Immature natural killer cell (primary cell): ENCODE measurements around the gene COX5A. TPM values are rescaled to one million over a fixed set of nuclear protein-coding genes. Genes with fewer than 3 reads are reported as not detected.
"Not testable (repeated sequence)": the region's sequence is repeated elsewhere in the genome, so short reads cannot be mapped to it uniquely, and the experiment has no call there.

Experiments
- DNase-seq, 3 donors: peaks; one replicate each; pipeline ENCODE4 v3.0.0; 2022; ENCODE audit warnings: mixed read lengths in 1 of 3
- H3K27ac Mint-ChIP-seq, 6 donors: one replicate each; pipeline ENCODE4 v1.8.0; 2020; ENCODE audit warnings: mixed read lengths in 6 of 6, mild to moderate bottlenecking in 5 of 6, inconsistent platforms in 4 of 6, moderate library complexity in 3 of 6
- H3K27me3 Mint-ChIP-seq, 3 donors: one replicate each; pipeline ENCODE4 v1.8.0; 2020 to 2021; ENCODE audit warnings: low read depth in 3 of 3, mild to moderate bottlenecking in 3 of 3, mixed read lengths in 3 of 3, moderate library complexity in 3 of 3, inconsistent platforms in 1 of 3
- H3K36me3 Mint-ChIP-seq, 3 donors: one replicate each; pipeline ENCODE4 v1.8.0; 2020; ENCODE audit warnings: mixed read lengths in 3 of 3, inconsistent platforms in 2 of 3, mild to moderate bottlenecking in 2 of 3
- H3K4me1 Mint-ChIP-seq, 2 donors: one replicate each; pipeline ENCODE4 v1.8.0; 2020; ENCODE audit warnings: inconsistent platforms in 2 of 2, mild to moderate bottlenecking in 2 of 2, mixed read lengths in 2 of 2, moderate library complexity in 1 of 2
- H3K4me3 Mint-ChIP-seq, 5 donors: one replicate each; pipeline ENCODE4 v1.8.0; 2020; ENCODE audit warnings: mild to moderate bottlenecking in 5 of 5, mixed read lengths in 5 of 5, inconsistent platforms in 3 of 5, moderate library complexity in 3 of 5
- H3K9me3 Mint-ChIP-seq, 6 donors: one replicate each; pipeline ENCODE4 v1.8.0; 2020; ENCODE audit warnings: mild to moderate bottlenecking in 6 of 6, mixed read lengths in 6 of 6, inconsistent platforms in 4 of 6, moderate library complexity in 3 of 6
- polyA plus RNA-seq, 3 donors: library from polyadenylated mRNA; unstranded; fragments of 300-500 nt; fragmentation: Illumina TruSeq; gene quantifications; one replicate each; pipeline ENCODE4 v1.2.3, GENCODE V29; 2021

COX5A gene
- polyA plus RNA-seq, 3 donors from 2014 or later, result 373 to 458 (median 447) TPM

DNA sequence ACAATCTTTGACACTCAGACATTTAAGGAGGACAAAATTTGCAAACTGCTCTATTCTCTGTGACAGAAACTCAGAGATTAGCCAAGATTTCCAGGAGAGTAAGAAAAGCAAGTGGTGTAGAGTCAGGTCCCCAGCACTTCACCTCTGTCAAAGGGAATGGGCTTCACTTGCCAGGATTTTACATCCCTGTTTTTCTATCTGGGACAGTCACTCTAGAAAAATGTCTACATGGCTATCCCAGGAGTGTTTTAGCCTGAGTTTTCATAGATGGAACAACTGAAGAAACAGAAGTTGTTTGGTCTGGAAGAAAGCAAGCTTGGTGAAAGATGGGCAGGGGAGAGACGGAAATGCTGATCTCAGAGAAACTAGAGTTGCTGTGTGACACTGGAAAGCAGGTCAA is 34.2 kb downstream of the COX5A start:
- Mint-ChIP-seq H3K4me3 (peak overlapping the region in 3 of 5 donors; percentile 12 to 36 (median 26)), H3K27ac (peak overlapping the region in 3 of 6 donors; percentile 3 to 34 (median 27)), H3K36me3 (peaks cover 8 to 14% (median 9%) of the 10 kb centered on the region in 3 donors), H3K4me1 (peaks cover 31 to 51% of the 10 kb centered on the region in 2 donors), H3K27me3 (peaks cover 0 to 4% (median 0%) of the 10 kb centered on the region in 3 donors), H3K9me3 (no peaks in the 10 kb centered on the region)
- DNase-seq, result no peak

- Mint-ChIP-seq H3K4me1 (peaks cover 26 to 48% of the 10 kb centered on the region in 2 donors), H3K36me3 (peaks cover 8 to 14% (median 9%) of the 10 kb centered on the region in 3 donors), H3K27me3 (peaks cover 0 to 4% (median 0%) of the 10 kb centered on the region in 3 donors), H3K27ac (peak overlapping the region in 5 of 6 donors; percentile 6 to 70 (median 39)), H3K4me3 (no peak overlapping the region), H3K9me3 (no peaks in the 10 kb centered on the region)
- DNase-seq, result no peak
Measured at GRCh38 chr15:74902295-74903075, 35.4 kb downstream of the COX5A start.

GRCh38 chr15:74901612-74902063 is 36.2 kb downstream of the COX5A start:
- Mint-ChIP-seq H3K4me1 (peaks cover 18 to 39% of the 10 kb centered on the region in 2 donors), H3K9me3 (no peaks in the 10 kb centered on the region), H3K27ac (peak overlapping the region in 4 of 6 donors; percentile 13 to 70 (median 52)), H3K36me3 (peaks cover 8 to 14% (median 9%) of the 10 kb centered on the region in 3 donors), H3K4me3 (no peak overlapping the region), H3K27me3 (peaks cover 0 to 4% (median 0%) of the 10 kb centered on the region in 3 donors)
- peak; percentile 53 to 68 (median 63) for DNase-seq

DNA sequence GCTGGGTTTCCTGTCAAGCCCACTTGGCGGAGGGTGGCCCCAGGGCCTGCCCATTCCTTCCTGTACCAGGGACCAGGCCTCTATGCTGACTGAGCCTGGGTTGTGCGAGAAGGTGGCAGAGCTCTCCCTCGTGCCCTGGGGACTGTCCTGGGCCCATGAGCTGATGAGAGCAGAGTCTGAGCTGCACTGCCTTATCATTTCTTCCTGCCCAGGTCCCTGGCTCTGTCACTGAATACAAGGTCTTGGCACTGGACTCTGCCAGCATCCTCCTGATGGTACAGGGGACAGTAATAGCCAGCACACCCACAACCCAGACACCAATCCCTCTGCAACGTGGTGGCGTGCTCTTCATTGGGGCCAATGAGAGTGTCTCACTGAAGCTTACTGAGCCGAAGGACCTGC is 40.6 kb downstream of the COX5A start:
- Mint-ChIP-seq H3K36me3 (peaks cover under 1 to 11% (median 6%) of the 10 kb centered on the region in 3 donors), H3K27me3 (peaks cover 2 to 7% (median 2%) of the 10 kb centered on the region in 3 donors), H3K4me1 (peaks cover 17 to 29% of the 10 kb centered on the region in 2 donors), H3K27ac (no peak overlapping the region), H3K4me3 (no peak overlapping the region), H3K9me3 (no peaks in the 10 kb centered on the region)
- no peak for DNase-seq

DNA sequence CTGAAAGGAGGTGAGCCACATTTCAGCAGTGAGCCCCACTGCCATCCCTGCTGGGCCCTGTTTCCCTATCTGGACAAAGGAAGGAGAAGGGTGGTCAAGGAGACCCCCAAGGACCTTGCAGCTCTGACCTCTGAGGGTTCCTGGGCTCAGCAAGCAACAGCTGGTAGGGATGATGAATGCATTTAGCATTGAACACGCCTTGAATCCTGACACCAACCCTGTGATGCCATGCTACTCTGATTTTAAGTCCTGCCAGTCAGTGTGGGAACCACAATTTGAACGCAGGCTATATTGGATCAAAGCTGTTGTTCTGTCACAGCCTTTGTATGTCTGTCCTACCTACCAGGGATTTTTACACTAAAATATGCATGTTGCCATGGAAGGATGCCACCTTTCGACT is 41.6 kb downstream of the COX5A start:
- Mint-ChIP-seq H3K9me3 (no peaks in the 10 kb centered on the region), H3K4me3 (no peak overlapping the region), H3K27me3 (peaks cover 2 to 7% (median 2%) of the 10 kb centered on the region in 3 donors), H3K4me1 (peaks cover 17 to 20% of the 10 kb centered on the region in 2 donors), H3K27ac (no peak overlapping the region), H3K36me3 (peaks cover 0 to 7% (median 6%) of the 10 kb centered on the region in 3 donors)
- DNase-seq, result no peak

DNA sequence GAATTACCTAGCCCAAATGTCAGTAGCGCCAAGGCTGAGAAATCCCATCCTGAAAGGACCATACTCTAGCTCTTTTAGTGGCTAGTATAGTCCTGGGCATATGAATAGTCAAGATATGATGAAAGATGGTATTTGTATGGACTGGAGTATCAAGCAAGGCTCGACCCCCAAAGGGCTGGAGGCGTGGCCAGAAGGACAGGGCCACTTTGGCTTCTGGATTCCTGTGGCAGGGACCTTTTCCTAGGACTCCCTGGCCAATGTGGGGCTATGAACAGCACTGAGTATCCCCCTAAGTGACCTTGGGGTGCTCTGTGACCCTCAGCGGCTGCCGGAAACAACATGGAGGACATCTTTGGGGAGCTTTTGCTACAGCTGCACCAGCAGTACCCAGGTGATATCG is 42.0 kb downstream of the COX5A start:
- Mint-ChIP-seq H3K27me3 (peaks cover 2 to 7% (median 2%) of the 10 kb centered on the region in 3 donors), H3K9me3 (no peaks in the 10 kb centered on the region), H3K4me1 (peaks cover 18 to 22% of the 10 kb centered on the region in 2 donors), H3K36me3 (peaks cover 0 to 5% (median 5%) of the 10 kb centered on the region in 3 donors), H3K4me3 (no peak overlapping the region), H3K27ac (no peak overlapping the region)
- DNase-seq, result no peak

- not testable (repeated sequence) for H3K27me3 Mint-ChIP-seq, H3K36me3 Mint-ChIP-seq, DNase-seq, H3K27ac Mint-ChIP-seq, H3K4me3 Mint-ChIP-seq, H3K9me3 Mint-ChIP-seq
- H3K4me1 Mint-ChIP-seq, result peaks cover 32 to 36% of the 10 kb centered on the region in 2 donors
Measured at GRCh38 chr15:74894383-74894782, 43.5 kb downstream of the COX5A start.

DNA sequence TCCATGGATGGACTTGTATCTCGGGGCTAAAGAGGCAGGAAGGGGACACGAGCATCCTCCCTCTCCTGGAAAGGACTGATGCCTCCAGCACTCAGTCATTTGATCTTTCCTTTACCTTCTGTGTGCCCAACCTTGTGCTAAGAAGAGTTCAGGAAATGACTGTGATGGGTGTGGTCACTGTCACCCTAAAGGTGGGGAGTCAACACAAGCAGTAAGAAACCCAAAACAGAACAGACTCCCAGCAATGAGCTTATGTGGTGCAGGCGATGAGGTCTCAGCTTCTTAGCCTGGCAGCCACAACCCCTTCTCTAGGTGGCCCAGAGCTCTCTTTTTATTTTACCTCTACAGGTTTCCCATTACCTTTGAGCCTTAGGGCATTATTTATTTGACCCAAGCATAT is 44.2 kb downstream of the COX5A start:
- H3K36me3 Mint-ChIP-seq, result no peaks in the 10 kb centered on the region
- H3K4me3 Mint-ChIP-seq, result peak overlapping the region; percentile 41 to 68 (median 57)
- H3K4me1 Mint-ChIP-seq, result peaks cover 37 to 42% of the 10 kb centered on the region in 2 donors
- DNase-seq, result peak in 2 of 3 donors; percentile 18 to 31
- H3K27ac Mint-ChIP-seq, result peak overlapping the region; percentile 75 to 95 (median 88)
- no peaks in the 10 kb centered on the region for H3K9me3 Mint-ChIP-seq
- peaks cover 2 to 7% (median 2%) of the 10 kb centered on the region in 3 donors for H3K27me3 Mint-ChIP-seq

DNA sequence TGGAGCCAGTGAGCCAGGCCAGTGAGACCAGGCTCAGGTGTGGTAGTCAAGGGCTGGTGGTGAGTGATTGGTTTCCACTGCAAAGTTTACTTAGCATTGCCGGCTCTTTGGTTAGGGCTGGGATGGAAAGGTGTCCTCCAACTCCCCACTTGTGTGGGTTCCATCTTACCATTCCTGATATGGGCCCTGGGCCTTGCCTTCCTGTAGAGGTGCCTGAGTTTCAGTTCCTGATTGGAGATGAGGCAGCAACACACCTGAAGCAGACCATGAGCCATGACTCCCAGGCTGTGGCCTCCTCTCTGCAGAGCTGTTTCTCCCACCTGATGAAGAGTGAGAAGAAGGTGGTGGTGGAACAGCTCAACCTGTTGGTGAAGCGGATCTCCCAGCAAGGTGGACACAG is 44.9 kb downstream of the COX5A start:
- Mint-ChIP-seq H3K4me3 (peak overlapping the region in 2 of 5 donors; percentile 30 to 68), H3K36me3 (no peaks in the 10 kb centered on the region), H3K4me1 (peaks cover 37 to 42% of the 10 kb centered on the region in 2 donors), H3K9me3 (no peaks in the 10 kb centered on the region), H3K27me3 (peaks cover 2 to 7% (median 2%) of the 10 kb centered on the region in 3 donors), H3K27ac (peak overlapping the region in 5 of 6 donors; percentile 75 to 92 (median 87))
- no peak for DNase-seq

GRCh38 chr15:74892313-74892712 is 45.6 kb downstream of the COX5A start:
- peak overlapping the region in 3 of 6 donors; percentile 16 to 92 (median 60) for H3K27ac Mint-ChIP-seq
- no peaks in the 10 kb centered on the region for H3K36me3 Mint-ChIP-seq
- no peaks in the 10 kb centered on the region for H3K9me3 Mint-ChIP-seq
- H3K4me3 Mint-ChIP-seq, result peak overlapping the region in 2 of 5 donors; percentile 29 to 47
- DNase-seq, result no peak
- peaks cover 2 to 7% (median 2%) of the 10 kb centered on the region in 3 donors for H3K27me3 Mint-ChIP-seq
- H3K4me1 Mint-ChIP-seq, result peaks cover 37 to 42% of the 10 kb centered on the region in 2 donors

- peak overlapping the region in 2 of 6 donors; percentile 9 to 49 for H3K27ac Mint-ChIP-seq
- H3K4me1 Mint-ChIP-seq, result peaks cover 37 to 42% of the 10 kb centered on the region in 2 donors
Measured at GRCh38 chr15:74891469-74891868, 46.4 kb downstream of the COX5A start.

DNA sequence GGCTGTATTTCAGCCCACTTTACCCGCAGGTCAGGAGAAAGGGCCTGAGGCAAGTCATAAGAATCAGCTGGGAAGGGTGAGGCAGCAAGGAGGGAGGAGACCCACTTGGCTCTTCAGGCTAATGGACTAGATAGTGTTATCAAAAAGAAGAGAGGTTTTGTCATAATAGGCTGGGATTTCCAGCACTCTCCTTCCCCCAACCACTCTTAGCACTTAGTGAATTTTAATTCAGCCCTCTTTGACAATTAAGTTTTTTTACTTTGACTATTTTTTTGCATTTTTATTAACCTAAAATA is 47.3 kb downstream of the COX5A start:
- peaks cover 37 to 42% of the 10 kb centered on the region in 2 donors for H3K4me1 Mint-ChIP-seq
- peak overlapping the region; percentile 53 to 95 (median 78) for H3K27ac Mint-ChIP-seq
- peaks cover 2 to 7% (median 2%) of the 10 kb centered on the region in 3 donors for H3K27me3 Mint-ChIP-seq
- peak overlapping the region; percentile 92 to 93 (median 93) for H3K4me3 Mint-ChIP-seq
- H3K9me3 Mint-ChIP-seq, result no peaks in the 10 kb centered on the region
- DNase-seq, result no peak
- no peaks in the 10 kb centered on the region for H3K36me3 Mint-ChIP-seq

More at GRCh38 chr15:74891469-74891868, 46.4 kb downstream of the COX5A start:
- H3K36me3 Mint-ChIP-seq, result no peaks in the 10 kb centered on the region
- H3K4me3 Mint-ChIP-seq, result peak overlapping the region in 4 of 5 donors; percentile 24 to 92 (median 38)
- peaks cover 2 to 7% (median 2%) of the 10 kb centered on the region in 3 donors for H3K27me3 Mint-ChIP-seq
- DNase-seq, result no peak
- H3K9me3 Mint-ChIP-seq, result no peaks in the 10 kb centered on the region

- H3K27me3 Mint-ChIP-seq, result peaks cover 2 to 7% (median 2%) of the 10 kb centered on the region in 3 donors
- H3K36me3 Mint-ChIP-seq, result no peaks in the 10 kb centered on the region
- H3K27ac Mint-ChIP-seq, result peak within 1 kb of the TSS; percentile 72 to 95 (median 94)
- H3K4me1 Mint-ChIP-seq, result peaks cover 37 to 42% of the 10 kb centered on the region in 2 donors
- H3K9me3 Mint-ChIP-seq, result no peaks in the 10 kb centered on the region
- DNase-seq, result peak; percentile 75 to 78 (median 76)
- peak within 1 kb of the TSS; percentile 92 to 93 (median 93) for H3K4me3 Mint-ChIP-seq
Measured at GRCh38 chr15:74889883-74890664, 47.8 kb downstream of the COX5A start, which contains the start of gene MPI. Gene MPI, plus strand, starts transcription at chr15:74890042. Its CDS starts 32 bp downstream, at chr15:74890074.
